ENCODE data around the gene BFSP2. TPM values are rescaled to one million over a fixed set of nuclear protein-coding genes. Genes with fewer than 3 reads are reported as not detected.

Gene BFSP2
- total RNA-seq, 1 donor, result not detected

DNA sequence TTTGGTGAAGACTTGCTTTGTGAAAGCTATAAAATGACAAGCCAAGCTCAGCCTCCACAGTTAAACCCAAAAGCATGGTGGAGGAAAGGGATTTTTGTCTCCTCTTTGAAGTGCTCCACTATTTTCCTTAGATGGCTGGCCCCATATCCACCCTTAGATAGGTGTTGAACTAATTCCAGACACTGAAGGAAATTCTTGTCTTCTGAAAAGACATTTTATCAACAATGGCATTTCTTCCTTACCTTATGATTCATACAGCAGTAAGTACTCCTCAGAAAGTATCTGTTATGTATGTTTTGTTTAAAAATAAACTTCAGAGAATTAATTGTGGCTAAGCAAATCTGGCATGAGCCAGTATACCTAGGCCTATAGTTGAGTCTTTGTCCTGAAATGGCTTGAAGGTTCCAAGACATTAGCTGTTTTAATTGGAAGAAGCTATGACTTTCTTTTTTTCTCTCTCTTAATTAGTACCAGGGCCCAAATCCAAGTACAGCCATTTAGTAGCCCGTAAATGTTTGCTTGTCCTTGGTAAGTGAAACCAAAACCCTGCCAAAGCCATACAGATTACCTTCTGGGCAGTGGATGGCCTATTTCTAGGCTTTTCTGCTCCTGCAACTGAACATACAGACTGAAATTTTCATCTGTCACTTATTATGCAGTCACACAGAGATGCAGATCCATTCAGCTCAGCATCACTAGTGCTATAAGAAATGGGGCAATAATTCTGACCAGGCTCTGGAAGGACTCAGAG, 5.1 kb upstream of the BFSP2 start:
- Histone ChIP-seq H3K9me3 (ENCODE audit: low read depth, low read length) (no peaks in the 10 kb centered on the region), H3K4me3 (ENCODE audit: low read length) (no peak overlapping the region), H3K4me1 (ENCODE audit: insufficient read depth, low read length) (no peaks in the 10 kb centered on the region), H3K27me3 (ENCODE audit: insufficient read depth, low read length) (no peaks in the 10 kb centered on the region)

DNA sequence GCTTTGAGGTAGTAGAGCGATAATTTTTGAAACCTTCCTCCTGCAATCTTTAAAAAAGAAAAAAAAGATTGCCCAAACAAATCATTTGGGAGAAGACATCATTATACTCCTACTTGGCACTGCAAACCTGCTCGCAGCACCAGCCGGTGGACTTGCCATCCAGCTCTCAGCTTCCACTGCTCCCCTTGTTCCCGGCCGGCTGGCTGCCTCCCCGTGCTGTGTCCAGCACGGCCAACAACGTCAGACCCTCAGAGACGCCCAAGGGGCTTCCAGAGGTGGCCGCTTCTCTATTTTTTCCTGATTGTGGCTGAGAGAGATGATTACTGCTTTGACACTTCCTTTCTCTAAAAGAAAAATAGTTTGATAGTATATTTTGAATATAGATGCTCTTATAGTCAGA, 3.0 kb upstream of the BFSP2 start:
- no peaks in the 10 kb centered on the region for H3K4me1 ChIP-seq (ENCODE audit: insufficient read depth, low read length)
- no peak overlapping the region for H3K4me3 ChIP-seq (ENCODE audit: low read length)
- H3K9me3 ChIP-seq (ENCODE audit: low read depth, low read length), result no peaks in the 10 kb centered on the region
- no peaks in the 10 kb centered on the region for H3K27me3 ChIP-seq (ENCODE audit: insufficient read depth, low read length)

DNA sequence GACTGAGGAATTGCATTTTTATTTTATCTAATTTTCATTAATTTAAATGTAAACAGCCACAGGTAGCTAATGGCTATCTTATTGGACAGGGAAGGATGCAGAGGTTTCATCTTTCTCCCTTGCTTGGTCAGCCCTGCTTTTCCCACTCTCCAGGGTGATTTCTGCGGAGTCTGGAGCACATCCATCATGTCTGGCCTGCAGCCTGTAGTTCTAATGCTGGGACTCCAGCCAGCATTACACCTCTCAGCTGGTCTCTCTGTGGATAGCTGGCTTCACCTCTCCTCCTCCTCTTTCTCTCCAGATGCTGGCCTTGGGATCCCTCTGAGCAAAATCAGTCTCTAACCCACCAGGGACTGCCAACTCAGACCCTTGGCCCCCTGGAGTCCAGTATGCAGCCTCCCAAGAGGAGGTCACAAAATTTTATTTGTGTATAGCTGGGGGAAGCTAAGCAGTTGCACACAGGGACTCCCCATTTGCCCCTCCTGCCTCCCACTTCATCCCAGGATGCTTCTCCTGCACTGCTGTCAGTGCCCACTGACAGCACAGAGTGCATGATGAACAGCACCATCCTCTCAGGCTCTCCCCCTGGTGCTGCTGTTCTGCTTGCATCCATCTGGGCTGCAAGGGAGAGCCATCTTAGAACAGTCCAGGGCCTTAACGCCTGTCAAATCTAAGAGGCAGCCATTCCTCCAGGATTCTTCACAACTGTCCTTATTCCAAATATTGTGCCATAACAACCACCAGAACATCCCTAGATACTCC, 1.7 kb downstream of the BFSP2 start:
- Histone ChIP-seq H3K4me1 (ENCODE audit: insufficient read depth, low read length) (no peaks in the 10 kb centered on the region), H3K9me3 (ENCODE audit: low read depth, low read length) (no peaks in the 10 kb centered on the region), H3K27me3 (ENCODE audit: insufficient read depth, low read length) (no peaks in the 10 kb centered on the region), H3K4me3 (ENCODE audit: low read length) (no peak overlapping the region)

DNA sequence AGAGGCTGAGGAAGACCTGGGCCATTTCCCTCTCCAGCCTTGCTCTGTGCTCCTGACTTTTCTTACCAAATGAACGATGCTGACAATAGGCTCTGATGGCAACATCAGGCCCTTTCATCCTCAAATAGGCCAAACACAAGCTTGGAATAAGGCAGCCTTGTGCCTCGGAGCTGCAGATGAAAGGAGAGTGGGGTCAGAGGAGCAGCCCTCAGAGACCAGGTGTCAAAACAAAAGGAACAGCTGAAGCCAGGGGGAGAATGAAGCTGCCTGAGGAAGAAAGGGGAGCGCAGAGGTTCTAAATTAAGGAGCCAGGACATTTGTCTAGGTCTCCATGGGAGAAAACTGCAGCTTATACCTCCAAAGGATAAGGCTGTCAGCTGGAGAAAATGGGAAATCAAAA, 5.1 kb downstream of the BFSP2 start:
- H3K4me3 ChIP-seq (ENCODE audit: low read length), result no peak overlapping the region
- no peaks in the 10 kb centered on the region for H3K9me3 ChIP-seq (ENCODE audit: low read depth, low read length)
- peaks cover 4% of the 10 kb centered on the region for H3K27me3 ChIP-seq (ENCODE audit: insufficient read depth, low read length)
- H3K4me1 ChIP-seq (ENCODE audit: insufficient read depth, low read length), result no peaks in the 10 kb centered on the region

DNA sequence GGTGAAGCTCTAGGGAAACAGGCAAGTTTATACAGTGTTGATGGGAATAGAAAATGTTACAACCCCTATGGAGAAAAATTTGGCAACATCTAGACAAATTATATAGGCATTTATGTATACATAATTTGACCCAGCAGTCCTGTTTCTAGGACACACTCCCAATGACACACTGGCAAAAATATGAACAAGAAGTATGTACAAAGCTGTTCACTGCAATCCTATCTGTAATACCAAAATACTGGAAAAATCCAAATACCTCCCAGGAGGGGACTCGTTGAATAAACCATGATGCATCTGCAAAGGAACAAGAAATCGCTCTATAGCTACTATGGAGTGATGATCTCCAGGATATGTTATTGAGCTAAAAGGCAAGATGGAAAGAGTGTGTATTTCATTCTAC, 8.5 kb downstream of the BFSP2 start:
- no peaks in the 10 kb centered on the region for H3K4me1 ChIP-seq (ENCODE audit: insufficient read depth, low read length)
- H3K27me3 ChIP-seq (ENCODE audit: insufficient read depth, low read length), result peaks cover 4% of the 10 kb centered on the region
- no peak overlapping the region for H3K4me3 ChIP-seq (ENCODE audit: low read length)
- no peaks in the 10 kb centered on the region for H3K9me3 ChIP-seq (ENCODE audit: low read depth, low read length)

DNA sequence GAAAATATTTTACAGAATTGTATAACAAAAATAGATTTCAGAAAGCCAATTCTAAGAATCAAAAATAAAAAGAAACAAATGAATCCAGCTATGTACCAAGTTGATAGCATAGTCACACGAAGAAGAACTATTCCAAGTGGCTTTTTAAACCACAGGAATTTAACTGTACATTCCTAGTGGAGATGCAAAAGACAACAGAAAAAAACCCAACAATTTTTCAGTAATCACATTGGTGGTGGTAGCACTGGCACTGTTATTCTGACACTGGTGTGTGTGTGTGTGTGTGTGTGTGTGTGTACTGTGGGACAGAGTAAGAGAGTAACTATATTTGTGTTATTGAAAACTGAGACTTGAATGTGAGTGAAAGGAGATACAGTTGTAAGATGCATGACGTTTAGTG, 9.1 kb downstream of the BFSP2 start:
- Histone ChIP-seq H3K4me3 (ENCODE audit: low read length) (no peak overlapping the region), H3K4me1 (ENCODE audit: insufficient read depth, low read length) (no peaks in the 10 kb centered on the region), H3K9me3 (ENCODE audit: low read depth, low read length) (no peaks in the 10 kb centered on the region), H3K27me3 (ENCODE audit: insufficient read depth, low read length) (peaks cover 4% of the 10 kb centered on the region)

DNA sequence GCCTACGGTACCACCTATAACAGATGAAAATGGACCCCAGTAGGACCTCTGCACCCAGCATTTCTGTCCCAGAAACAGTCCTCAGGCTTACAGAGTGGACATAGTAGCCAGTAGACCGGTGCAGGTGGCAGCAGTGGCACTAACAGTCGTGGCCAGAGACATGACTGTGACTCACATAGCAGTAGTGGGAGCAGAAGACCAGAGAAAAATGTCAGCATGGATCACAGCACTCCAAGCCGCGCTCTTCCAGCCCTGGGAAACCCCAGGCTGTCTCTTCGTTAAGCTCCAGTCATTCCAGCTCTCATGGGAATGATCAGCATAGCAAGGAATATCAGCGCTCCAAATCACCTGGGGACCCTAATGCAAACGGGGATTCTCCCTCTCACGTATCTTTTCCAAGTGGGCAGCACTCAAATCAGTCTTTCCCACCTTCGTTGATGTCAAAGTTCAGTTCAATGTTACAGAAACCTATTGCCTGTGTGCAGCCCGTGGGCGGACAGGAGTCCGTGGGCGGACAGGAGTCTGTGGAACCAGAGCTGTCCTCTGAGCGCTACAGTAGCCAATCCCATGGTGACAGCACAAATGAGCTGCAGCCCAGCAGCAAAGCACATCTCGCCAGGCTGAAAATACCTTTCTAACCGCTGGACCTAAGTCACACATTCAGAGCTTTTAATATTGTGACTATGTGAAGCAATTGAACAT, 10.5 kb downstream of the BFSP2 start:
- H3K4me3 ChIP-seq (ENCODE audit: low read length), result no peak overlapping the region
- no peaks in the 10 kb centered on the region for H3K4me1 ChIP-seq (ENCODE audit: insufficient read depth, low read length)
- no peaks in the 10 kb centered on the region for H3K9me3 ChIP-seq (ENCODE audit: low read depth, low read length)
- peaks cover 4% of the 10 kb centered on the region for H3K27me3 ChIP-seq (ENCODE audit: insufficient read depth, low read length)

DNA sequence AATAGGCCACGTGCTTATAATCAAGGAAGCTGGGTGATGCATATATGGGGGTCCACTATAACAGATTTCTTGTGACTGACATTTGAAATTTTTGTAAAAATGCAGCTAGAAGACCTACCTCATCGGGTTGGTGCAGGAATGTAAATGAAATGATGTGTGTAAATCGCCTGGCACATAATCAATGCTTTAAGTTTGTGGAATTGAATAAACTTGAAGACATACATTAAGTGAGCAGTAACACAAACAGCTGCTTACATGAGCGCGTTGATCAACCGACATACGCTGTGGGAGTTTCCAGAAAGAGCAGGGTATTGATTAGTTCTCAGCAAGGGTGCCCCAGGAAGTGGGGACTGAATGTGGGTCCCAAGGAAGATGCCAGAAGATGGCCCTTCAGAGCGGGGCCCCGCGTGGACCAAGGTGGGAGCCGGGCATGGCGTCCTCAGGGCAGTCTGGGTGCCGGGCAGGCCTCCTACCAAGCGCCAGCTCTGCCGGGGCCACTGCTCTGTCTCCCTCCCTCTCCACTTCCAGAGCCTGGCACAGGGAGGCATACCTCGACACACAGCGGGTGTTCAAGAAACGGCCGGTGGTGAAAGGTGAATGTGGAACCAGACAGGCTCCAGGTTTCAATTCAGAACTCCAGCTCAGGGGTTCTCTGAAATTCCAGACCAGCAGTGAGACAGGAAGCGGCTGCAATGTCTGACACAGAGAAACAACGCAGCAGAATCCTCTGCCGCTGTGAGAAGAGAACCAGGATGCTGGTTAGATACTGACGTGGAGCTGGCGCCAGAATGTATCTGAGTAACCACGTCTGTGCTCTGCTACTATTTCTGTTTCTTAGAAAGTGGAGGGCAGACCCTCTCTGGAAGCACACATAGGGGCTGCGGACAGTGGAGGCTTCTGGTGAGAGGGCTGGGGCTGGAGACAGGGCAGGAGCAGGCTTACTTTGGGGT, 12.6 kb downstream of the BFSP2 start:
- H3K9me3 ChIP-seq (ENCODE audit: low read depth, low read length), result no peaks in the 10 kb centered on the region
- peaks cover 4% of the 10 kb centered on the region for H3K27me3 ChIP-seq (ENCODE audit: insufficient read depth, low read length)
- no peak overlapping the region for H3K4me3 ChIP-seq (ENCODE audit: low read length)

DNA sequence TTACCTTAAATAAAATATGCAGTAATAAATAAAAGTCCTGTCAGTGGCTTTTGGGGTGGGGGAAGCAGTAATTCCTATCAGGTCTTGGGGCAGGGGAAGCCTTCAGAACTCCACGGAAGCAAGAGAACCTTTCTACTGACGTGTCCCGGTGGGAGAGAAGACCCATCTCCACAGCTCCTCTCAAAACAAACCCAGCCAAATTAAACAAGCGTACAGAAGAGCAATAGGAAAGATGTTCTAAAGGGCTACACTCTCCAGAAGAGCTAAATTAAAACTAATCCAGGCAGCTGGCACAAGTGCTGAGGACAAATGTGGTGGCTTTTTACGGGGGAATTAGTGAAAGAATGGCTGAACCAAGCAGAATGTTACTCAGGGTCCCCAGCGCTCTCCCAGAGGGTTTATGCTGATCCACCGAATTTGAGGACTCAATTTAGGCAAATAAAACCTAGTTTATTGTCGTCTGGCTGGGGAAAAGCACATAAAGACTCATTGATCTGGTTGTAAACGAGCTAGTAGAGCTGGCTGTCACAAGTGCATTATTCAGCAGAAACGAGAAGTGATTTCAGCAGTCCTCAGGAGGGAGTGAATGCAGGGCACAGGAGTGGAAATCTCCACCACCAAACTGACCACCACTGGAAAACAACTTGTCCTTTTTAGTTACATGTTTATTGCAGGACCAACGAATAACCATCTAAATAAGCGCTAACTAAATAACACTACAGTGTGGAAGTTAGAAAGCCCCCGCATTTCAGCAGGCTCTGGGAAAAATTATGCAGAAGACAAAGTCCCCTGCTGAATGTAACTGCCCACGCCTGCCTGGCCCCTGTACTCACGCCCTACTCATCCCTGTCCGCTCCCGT, 13.5 kb downstream of the BFSP2 start:
- Histone ChIP-seq H3K4me1 (ENCODE audit: insufficient read depth, low read length) (no peaks in the 10 kb centered on the region), H3K4me3 (ENCODE audit: low read length) (no peak overlapping the region), H3K9me3 (ENCODE audit: low read depth, low read length) (no peaks in the 10 kb centered on the region), H3K27me3 (ENCODE audit: insufficient read depth, low read length) (peaks cover 2% of the 10 kb centered on the region)

More for the DNA sequence above, 12.6 kb downstream of the BFSP2 start:
- H3K4me1 ChIP-seq (ENCODE audit: insufficient read depth, low read length), result no peaks in the 10 kb centered on the region

DNA sequence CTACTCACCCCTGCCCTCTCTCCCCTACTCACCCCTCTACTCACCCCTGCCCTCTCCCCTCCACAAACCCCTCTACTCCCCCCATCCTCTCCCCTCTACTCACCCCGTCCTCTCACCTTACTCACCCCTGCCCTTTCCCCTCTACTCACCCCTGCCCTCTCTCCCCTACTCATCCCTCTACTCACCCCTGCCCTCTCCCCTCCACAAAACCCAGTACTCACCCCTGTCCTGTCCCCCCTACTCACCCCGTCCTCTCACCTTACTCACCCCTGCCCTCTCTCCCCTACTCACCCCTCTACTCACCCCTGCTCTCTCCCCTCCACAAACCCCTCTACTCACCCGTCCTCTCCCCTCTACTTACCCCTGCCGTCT, 14.2 kb downstream of the BFSP2 start:
- no peak overlapping the region for H3K4me3 ChIP-seq (ENCODE audit: low read length)
- no peaks in the 10 kb centered on the region for H3K27me3 ChIP-seq (ENCODE audit: insufficient read depth, low read length)
- H3K9me3 ChIP-seq (ENCODE audit: low read depth, low read length), result no peaks in the 10 kb centered on the region
- H3K4me1 ChIP-seq (ENCODE audit: insufficient read depth, low read length), result no peaks in the 10 kb centered on the region

DNA sequence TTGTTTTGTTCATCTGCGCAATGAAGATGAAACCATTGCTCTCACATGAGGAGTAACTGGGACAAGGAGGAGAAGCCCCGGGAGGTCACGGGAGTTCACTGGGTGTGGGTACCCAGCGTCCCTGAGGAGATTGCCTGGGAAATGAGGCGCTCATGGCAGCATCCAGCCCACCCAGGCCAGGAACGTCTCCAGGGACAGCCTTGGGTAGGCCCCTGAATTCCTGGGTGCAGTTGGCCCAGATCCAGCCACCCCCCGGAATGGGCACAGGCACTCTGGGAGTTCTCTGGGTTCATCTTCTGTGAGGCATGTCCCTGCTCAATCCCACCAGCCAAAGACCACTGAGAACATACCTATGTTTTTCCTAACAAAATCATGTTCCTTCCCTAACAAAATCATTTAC, 18.5 kb downstream of the BFSP2 start:
- Histone ChIP-seq H3K4me3 (ENCODE audit: low read length) (no peak overlapping the region), H3K27me3 (ENCODE audit: insufficient read depth, low read length) (no peaks in the 10 kb centered on the region), H3K9me3 (ENCODE audit: low read depth, low read length) (no peaks in the 10 kb centered on the region), H3K4me1 (ENCODE audit: insufficient read depth, low read length) (no peaks in the 10 kb centered on the region)

DNA sequence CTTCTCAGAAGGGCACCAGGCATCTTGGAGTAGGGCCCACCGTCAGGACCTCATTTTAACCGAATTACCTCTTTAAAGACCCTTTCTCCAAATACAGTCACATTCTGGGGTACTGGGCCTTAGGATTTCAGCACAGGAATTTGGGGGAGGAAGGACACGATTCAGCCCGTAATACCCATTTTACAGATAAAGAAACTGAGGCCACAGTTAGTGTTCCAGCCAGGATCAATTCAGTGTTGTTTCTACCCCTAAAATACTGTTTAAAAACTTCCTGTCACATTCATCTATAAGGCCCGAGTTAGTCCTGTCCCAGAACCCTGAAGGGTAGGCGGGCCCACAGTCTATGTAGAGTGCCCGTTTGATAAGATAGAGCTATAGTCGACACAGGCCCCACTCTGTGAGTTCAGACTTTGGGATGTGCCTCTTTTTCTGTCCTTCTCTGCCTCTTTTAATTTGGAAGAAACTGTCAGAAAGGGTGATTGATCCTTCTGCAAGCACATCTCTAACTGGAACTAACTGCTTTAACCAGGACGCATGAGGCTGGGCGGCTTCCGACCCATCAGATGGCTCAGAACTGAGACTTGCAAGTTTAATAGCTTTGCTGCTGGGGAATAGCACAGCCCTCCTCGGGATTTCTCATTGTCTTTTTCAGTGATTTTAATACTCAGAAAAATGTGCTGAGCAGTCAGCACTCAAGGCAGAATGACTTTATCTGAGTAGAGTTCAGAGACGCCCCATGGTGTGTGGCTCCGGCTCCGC, 19.5 kb downstream of the BFSP2 start:
- no peaks in the 10 kb centered on the region for H3K9me3 ChIP-seq (ENCODE audit: low read depth, low read length)
- H3K4me1 ChIP-seq (ENCODE audit: insufficient read depth, low read length), result no peaks in the 10 kb centered on the region
- no peaks in the 10 kb centered on the region for H3K27me3 ChIP-seq (ENCODE audit: insufficient read depth, low read length)
- H3K4me3 ChIP-seq (ENCODE audit: low read length), result no peak overlapping the region

All from mononuclear cell (primary cell).